BE2C (cell line): ENCODE results near the gene EVA1C. TPM values are rescaled to one million over a fixed set of nuclear protein-coding genes. Genes with fewer than 3 reads are reported as not detected.
"Not testable (repeated sequence)": the region's sequence is repeated elsewhere in the genome, so short reads cannot be mapped to it uniquely, and the experiment has no call there.

Experiments
- DNase-seq: peaks from one replicate; pipeline ENCODE4 v3.0.0-alpha.2; 2020
- H3K27me3 ChIP-seq: fragments of 250-450 bp; sonication (Bioruptor Pico); 2 replicates; pipeline ENCODE4 v1.5.1; 2020; ENCODE audit warnings: mild to moderate bottlenecking
- H3K36me3 ChIP-seq: fragments of 250-450 bp; sonication (Bioruptor Pico); 2 replicates; pipeline ENCODE4 v1.5.1; 2020; ENCODE audit warnings: mild to moderate bottlenecking
- H3K4me1 ChIP-seq: fragments of 250-450 bp; sonication (Bioruptor Pico); 2 replicates; pipeline ENCODE4 v1.5.1; 2020
- H3K4me3 ChIP-seq: 2 replicates; pipeline ENCODE4 v1.5.1; 2011; ENCODE audit warnings: low read depth, low read length
- H3K9me3 ChIP-seq: fragments of 250-450 bp; sonication (Bioruptor Pico); 2 replicates; pipeline ENCODE4 v1.5.1; 2020
- CTCF ChIP-seq: IDR thresholded peaks from 2 replicates; pipeline ENCODE4 v1.5.1; 2012; ENCODE audit warnings: mild to moderate bottlenecking, low read depth, low read length
- polyA plus RNA-seq: library from polyadenylated mRNA; unstranded; fragments of >200 nt; gene quantifications from one replicate; pipeline ENCODE4 v1.2.1, GENCODE V29; 2012; ENCODE audit warnings: low read depth, missing spikeins; ENCODE audit not compliant: insufficient read length, insufficient read depth

The EVA1C gene
- polyA plus RNA-seq: not detected

- Histone ChIP-seq H3K4me3 (peak within 1 kb of the TSS; percentile 36), H3K36me3 (no peaks in the 10 kb centered on the region), H3K9me3 (no peaks in the 10 kb centered on the region), H3K27me3 (peaks cover 47% of the 10 kb centered on the region), H3K4me1 (no peaks in the 10 kb centered on the region)
- peak; percentile 25 for DNase-seq
- no peak for TF ChIP-seq CTCF
Measured at GRCh38 chr21:32412162-32413014, at the start of gene EVA1C. Gene EVA1C, plus strand, starts transcription at chr21:32412706. Its CDS starts 148 bp downstream, at chr21:32412854.

- DNase-seq: no peak
- Histone ChIP-seq H3K4me3 (no peak overlapping the region), H3K4me1 (no peaks in the 10 kb centered on the region), H3K27me3 (no peaks in the 10 kb centered on the region), H3K9me3 (no peaks in the 10 kb centered on the region), H3K36me3 (peaks cover 78% of the 10 kb centered on the region)
- TF ChIP-seq CTCF: no peak
Measured at GRCh38 chr21:32364387-32364786, 48.1 kb upstream of the EVA1C start.

- Histone ChIP-seq H3K9me3 (no peaks in the 10 kb centered on the region), H3K4me3 (no peak overlapping the region), H3K36me3 (peaks cover 76% of the 10 kb centered on the region), H3K4me1 (no peaks in the 10 kb centered on the region), H3K27me3 (no peaks in the 10 kb centered on the region)
- DNase-seq: no peak
- TF ChIP-seq CTCF: no peak
Measured at GRCh38 chr21:32364796-32365195, 47.7 kb upstream of the EVA1C start.

DNA sequence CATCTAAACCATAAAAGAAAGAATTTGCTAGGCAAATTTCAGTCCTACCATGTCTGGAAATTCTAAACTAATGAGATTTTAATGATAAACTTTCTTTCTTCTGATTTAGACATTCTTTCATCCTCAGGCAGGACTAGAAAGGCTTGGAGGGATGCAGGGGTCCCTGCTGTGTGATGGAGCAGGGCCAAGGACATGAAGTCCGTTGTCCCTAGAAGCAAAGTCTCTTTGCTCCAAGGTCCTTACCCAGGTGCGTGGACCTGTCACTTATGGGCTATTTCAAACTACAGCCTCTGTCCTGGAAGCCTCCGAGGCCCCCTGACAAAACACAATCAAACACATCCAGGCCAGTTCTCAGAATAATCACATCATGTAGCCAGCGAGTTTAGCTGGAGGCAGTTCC is 46.3 kb upstream of the EVA1C start:
- no peak for TF ChIP-seq CTCF
- DNase-seq: no peak
- H3K36me3 ChIP-seq: peaks cover 71% of the 10 kb centered on the region

DNA sequence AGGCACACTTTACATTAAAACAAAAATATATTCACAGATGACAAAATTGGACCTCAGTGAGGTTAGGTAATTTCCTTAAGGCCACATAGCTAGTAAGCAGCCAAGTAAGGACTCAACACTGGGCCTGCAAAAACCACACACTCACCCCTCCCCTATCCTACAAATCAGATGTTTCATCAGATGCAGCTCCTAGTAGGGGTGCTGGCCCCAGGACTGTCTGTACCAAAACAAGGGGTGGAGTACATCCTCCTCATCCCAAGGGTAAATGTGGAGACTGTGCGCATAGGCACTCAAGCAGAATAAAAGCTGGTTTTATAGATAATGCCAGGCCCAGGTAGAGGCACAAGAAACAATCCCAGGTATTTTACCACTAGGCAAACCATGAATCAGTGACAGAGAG is 45.3 kb upstream of the EVA1C start:
- DNase-seq: no peak
- Histone ChIP-seq H3K36me3 (peaks cover 73% of the 10 kb centered on the region), H3K9me3 (no peaks in the 10 kb centered on the region), H3K4me3 (no peak overlapping the region), H3K27me3 (no peaks in the 10 kb centered on the region), H3K4me1 (no peaks in the 10 kb centered on the region)
- TF ChIP-seq CTCF: no peak

More for the DNA sequence above, 46.3 kb upstream of the EVA1C start:
- Histone ChIP-seq H3K4me1 (no peaks in the 10 kb centered on the region), H3K9me3 (no peaks in the 10 kb centered on the region), H3K27me3 (no peaks in the 10 kb centered on the region), H3K4me3 (no peak overlapping the region)

GRCh38 chr21:32368386-32368785 is 44.1 kb upstream of the EVA1C start:
- DNase-seq: no peak
- no peaks in the 10 kb centered on the region for H3K4me1 ChIP-seq
- H3K36me3 ChIP-seq: peaks cover 72% of the 10 kb centered on the region
- no peak overlapping the region for H3K4me3 ChIP-seq
- no peak for TF ChIP-seq CTCF
- no peaks in the 10 kb centered on the region for H3K27me3 ChIP-seq
- no peaks in the 10 kb centered on the region for H3K9me3 ChIP-seq

GRCh38 chr21:32368961-32369360 is 43.5 kb upstream of the EVA1C start:
- H3K4me1 ChIP-seq, H3K4me3 ChIP-seq, H3K27me3 ChIP-seq, DNase-seq, H3K9me3 ChIP-seq: not testable (repeated sequence)
- peaks cover 71% of the 10 kb centered on the region for H3K36me3 ChIP-seq
